OCI-LY1 (cell line): Measurements from ENCODE around the gene CXCL5.

Experiments
- EZH2 ChIP-seq: fragments of 200-600 bp; sonication (generic), shearing (Covaris generic); IDR thresholded peaks from 2 replicates; pipeline ENCODE4 v1.8.0; 2017; ENCODE audit warnings: borderline replicate concordance, mixed run types, mild to moderate bottlenecking, antibody characterized with exemption, low read length, moderate library complexity, mixed read lengths
- TF ChIP-seq, protein P1 (sequence below): fragments of 200-600 bp; sonication (generic), shearing (Covaris generic); IDR thresholded peaks from 2 replicates; pipeline ENCODE4 v1.5.1; 2017; ENCODE audit warnings: mild to moderate bottlenecking, antibody characterized with exemption, low read length, moderate library complexity, mixed read lengths

DNA sequence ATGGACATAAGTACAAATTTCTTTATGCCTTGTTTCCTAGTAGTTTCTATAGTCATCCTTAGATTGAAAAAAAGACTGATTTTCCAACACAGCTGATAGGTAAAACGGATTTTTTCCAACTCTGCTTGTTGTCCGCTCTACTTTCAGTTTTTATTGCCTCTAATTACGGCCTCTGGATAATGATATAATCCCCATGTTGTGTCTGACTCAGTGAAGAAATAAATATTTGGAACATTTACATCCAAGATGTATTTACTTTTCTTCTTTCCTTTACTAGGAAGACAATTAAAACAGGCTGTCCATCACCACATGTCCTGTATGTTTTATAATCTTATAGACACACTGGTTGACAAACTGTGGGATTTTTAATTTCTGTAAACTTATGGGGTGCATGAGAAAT, 46.8 kb upstream of the CXCL5 start:
- TF ChIP-seq, protein P1, sequence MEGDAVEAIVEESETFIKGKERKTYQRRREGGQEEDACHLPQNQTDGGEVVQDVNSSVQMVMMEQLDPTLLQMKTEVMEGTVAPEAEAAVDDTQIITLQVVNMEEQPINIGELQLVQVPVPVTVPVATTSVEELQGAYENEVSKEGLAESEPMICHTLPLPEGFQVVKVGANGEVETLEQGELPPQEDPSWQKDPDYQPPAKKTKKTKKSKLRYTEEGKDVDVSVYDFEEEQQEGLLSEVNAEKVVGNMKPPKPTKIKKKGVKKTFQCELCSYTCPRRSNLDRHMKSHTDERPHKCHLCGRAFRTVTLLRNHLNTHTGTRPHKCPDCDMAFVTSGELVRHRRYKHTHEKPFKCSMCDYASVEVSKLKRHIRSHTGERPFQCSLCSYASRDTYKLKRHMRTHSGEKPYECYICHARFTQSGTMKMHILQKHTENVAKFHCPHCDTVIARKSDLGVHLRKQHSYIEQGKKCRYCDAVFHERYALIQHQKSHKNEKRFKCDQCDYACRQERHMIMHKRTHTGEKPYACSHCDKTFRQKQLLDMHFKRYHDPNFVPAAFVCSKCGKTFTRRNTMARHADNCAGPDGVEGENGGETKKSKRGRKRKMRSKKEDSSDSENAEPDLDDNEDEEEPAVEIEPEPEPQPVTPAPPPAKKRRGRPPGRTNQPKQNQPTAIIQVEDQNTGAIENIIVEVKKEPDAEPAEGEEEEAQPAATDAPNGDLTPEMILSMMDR = no peak
- TF ChIP-seq EZH2 = no peak
